HEK293 (cell line): ENCODE data around the gene PLCB3.

ENCODE experiments used
- CTCF ChIA-PET: fragments of 350-600 bp; formaldehyde crosslinking; extraction: SDS; loops from one replicate; lab custom pipeline; 2021; ENCODE audit warnings: antibody characterized with exemption; lab: Yijun Ruan, JAX
- POLR2A ChIA-PET: fragments of 300-600 bp; formaldehyde crosslinking; extraction: SDS; loops from one replicate; lab custom pipeline; 2020; ENCODE audit warnings: antibody characterized with exemption, inconsistent platforms; lab: Yijun Ruan, JAX
- H3K27ac ChIP-seq: fragments of 200-500 bp; sonication (Bioruptor generic); 2 replicates; pipeline ENCODE4 v1.5.1; 2014; ENCODE audit warnings: low read depth, low read length, control low read depth, inconsistent platforms; ENCODE audit errors: extremely low read depth
- H3K36me3 ChIP-seq, 2 experiments: fragments of 200-500 bp in 1 of 2; sonication (Bioruptor generic) in 1 of 2; 1 replicate in 1 of 2; 2 replicates in 1 of 2; pipeline ENCODE4 v1.5.1; 2014 to 2017; ENCODE audit warnings: inconsistent platforms in 2 of 2, low read length in 2 of 2; ENCODE audit not compliant: control insufficient read depth in 2 of 2, insufficient read depth in 1 of 2
- H3K4me1 ChIP-seq: fragments of 200-500 bp; sonication (Bioruptor generic); 2 replicates; pipeline ENCODE4 v1.5.1; 2014; ENCODE audit warnings: mild to moderate bottlenecking, low read length, inconsistent platforms; ENCODE audit not compliant: control insufficient read depth, insufficient read depth
- H3K4me3 ChIP-seq: 2 replicates; pipeline ENCODE4 v1.5.1; 2011; ENCODE audit warnings: low read depth, mild to moderate bottlenecking, control low read depth, low read length, moderate library complexity
- H3K9me3 ChIP-seq: fragments of 200-500 bp; sonication (Bioruptor generic); 2 replicates; pipeline ENCODE4 v1.5.1; 2014; ENCODE audit warnings: low read depth, low read length, inconsistent platforms; ENCODE audit not compliant: control insufficient read depth, insufficient read depth
- CTCF ChIP-seq: fragments of 450-650 bp; formaldehyde crosslinking; IDR thresholded peaks from 2 replicates; pipeline ENCODE4 v1.5.1; 2016; ENCODE audit warnings: missing biosample characterization, missing genetic modification characterization
- FEZF1 ChIP-seq: fragments of 450-650 bp; formaldehyde crosslinking; IDR thresholded peaks from 2 replicates; pipeline ENCODE4 v1.5.1; 2016; ENCODE audit warnings: missing biosample characterization, missing genetic modification characterization
- GFI1B ChIP-seq: fragments of 450-650 bp; formaldehyde crosslinking; IDR thresholded peaks from 2 replicates; pipeline ENCODE4 v1.5.1; 2016; ENCODE audit warnings: missing biosample characterization, missing genetic modification characterization
- HOXD13 ChIP-seq: sonication (generic); formaldehyde crosslinking; IDR thresholded peaks from 2 replicates; pipeline ENCODE4 v1.8.0; 2022; ENCODE audit warnings: missing genetic modification reagents, borderline replicate concordance
- IKZF3 ChIP-seq: fragments of 450-650 bp; IDR thresholded peaks from 2 replicates; pipeline ENCODE4 v1.5.0; 2018; ENCODE audit warnings: missing biosample characterization, mild to moderate bottlenecking, missing genetic modification characterization, moderate library complexity
- INSM2 ChIP-seq: fragments of 450-650 bp; formaldehyde crosslinking; IDR thresholded peaks from 2 replicates; pipeline ENCODE4 v1.5.1; 2016; ENCODE audit warnings: missing biosample characterization, missing genetic modification characterization
- PRDM1 ChIP-seq: fragments of 450-650 bp; formaldehyde crosslinking; IDR thresholded peaks from 2 replicates; pipeline ENCODE4; 2016; ENCODE audit warnings: missing biosample characterization, missing genetic modification characterization
- PRDM2 ChIP-seq: fragments of 450-650 bp; formaldehyde crosslinking; IDR thresholded peaks from 2 replicates; pipeline ENCODE4 v1.5.1; 2016; ENCODE audit warnings: missing biosample characterization, missing genetic modification characterization, borderline replicate concordance
- SCRT2 ChIP-seq: fragments of 450-650 bp; formaldehyde crosslinking; IDR thresholded peaks from 2 replicates; pipeline ENCODE4 v1.5.1; 2016; ENCODE audit warnings: missing biosample characterization, missing genetic modification characterization
- SP3 ChIP-seq: fragments of 450-650 bp; formaldehyde crosslinking; IDR thresholded peaks from 2 replicates; pipeline ENCODE4 v1.5.1; 2016; ENCODE audit warnings: missing biosample characterization, missing genetic modification characterization
- TRIM28 ChIP-seq: IDR thresholded peaks from 2 replicates; pipeline ENCODE4 v1.6.1; 2011; ENCODE audit warnings: low read length, control low read depth, borderline replicate concordance
- YY1 ChIP-seq: fragments of 450-650 bp; formaldehyde crosslinking; IDR thresholded peaks from 2 replicates; pipeline ENCODE4 v1.5.1; 2018; ENCODE audit warnings: missing biosample characterization, missing genetic modification characterization
- ZFP3 ChIP-seq: fragments of 450-650 bp; formaldehyde crosslinking; IDR thresholded peaks from 2 replicates; pipeline ENCODE4 v1.5.1; 2016; ENCODE audit warnings: low read depth, missing biosample characterization, missing genetic modification characterization
- ZFP37 ChIP-seq: fragments of 450-650 bp; formaldehyde crosslinking; IDR thresholded peaks from 2 replicates; pipeline ENCODE4 v1.5.1; 2016; ENCODE audit warnings: missing biosample characterization, missing genetic modification characterization
- ZFP69B ChIP-seq: fragments of 450-650 bp; formaldehyde crosslinking; IDR thresholded peaks from 2 replicates; pipeline ENCODE4 v1.5.1; 2016; ENCODE audit warnings: missing biosample characterization, missing genetic modification characterization
- ZNF175 ChIP-seq: fragments of 450-650 bp; formaldehyde crosslinking; IDR thresholded peaks from 2 replicates; pipeline ENCODE4 v1.5.1; 2016; ENCODE audit warnings: missing biosample characterization, missing genetic modification characterization
- ZNF202 ChIP-seq: fragments of 450-650 bp; formaldehyde crosslinking; IDR thresholded peaks from 2 replicates; pipeline ENCODE4 v1.5.1; 2016; ENCODE audit warnings: missing biosample characterization, missing genetic modification characterization, borderline replicate concordance
- ZNF211 ChIP-seq: fragments of 450-650 bp; formaldehyde crosslinking; IDR thresholded peaks from 2 replicates; pipeline ENCODE4 v1.5.1; 2016; ENCODE audit warnings: low read depth, missing biosample characterization, missing genetic modification characterization
- ZNF266 ChIP-seq: fragments of 450-650 bp; formaldehyde crosslinking; IDR thresholded peaks from 2 replicates; pipeline ENCODE4 v1.5.1; 2016; ENCODE audit warnings: missing biosample characterization, missing genetic modification characterization, low read depth
- ZNF48 ChIP-seq: fragments of 450-650 bp; formaldehyde crosslinking; IDR thresholded peaks from 2 replicates; pipeline ENCODE4 v1.5.1; 2016; ENCODE audit warnings: missing biosample characterization, missing genetic modification characterization
- ZNF596 ChIP-seq: fragments of 450-650 bp; IDR thresholded peaks from 2 replicates; pipeline ENCODE4 v1.5.0; 2018; ENCODE audit warnings: missing biosample characterization, mild to moderate bottlenecking, missing genetic modification characterization, moderate library complexity
- ZNF639 ChIP-seq: fragments of 450-650 bp; formaldehyde crosslinking; IDR thresholded peaks from 2 replicates; pipeline ENCODE4 v1.5.1; 2016; ENCODE audit warnings: missing biosample characterization, missing genetic modification characterization
- ZNF660 ChIP-seq: fragments of 450-650 bp; IDR thresholded peaks from 2 replicates; pipeline ENCODE4 v1.5.1; 2018; ENCODE audit warnings: missing biosample characterization, mild to moderate bottlenecking, missing genetic modification characterization
- ZNF664 ChIP-seq: fragments of 450-650 bp; formaldehyde crosslinking; IDR thresholded peaks from 2 replicates; pipeline ENCODE4 v1.5.1; 2016; ENCODE audit warnings: missing biosample characterization, missing genetic modification characterization
- ZNF707 ChIP-seq: fragments of 450-650 bp; formaldehyde crosslinking; IDR thresholded peaks from 2 replicates; pipeline ENCODE4 v1.5.1; 2016; ENCODE audit warnings: missing biosample characterization, missing genetic modification characterization
- ZNF747 ChIP-seq: fragments of 450-650 bp; formaldehyde crosslinking; IDR thresholded peaks from 2 replicates; pipeline ENCODE4 v1.5.1; 2016; ENCODE audit warnings: missing biosample characterization, missing genetic modification characterization
- ZNF791 ChIP-seq: fragments of 450-650 bp; formaldehyde crosslinking; IDR thresholded peaks from 2 replicates; pipeline ENCODE4 v1.5.1; 2016; ENCODE audit warnings: missing biosample characterization, missing genetic modification characterization

The PLCB3 gene

GRCh38 chr11:64317961-64318765, 66.8 kb downstream of the PLCB3 start, which contains the start of gene PRDX5:
TSS of gene PRDX5 (plus strand) at chr11:64318121. CDS start at chr11:64318216, 95 bp downstream.
- peaks cover 0 to 61% of the 10 kb centered on the region in 2 experiments; a peak in 1 of 3 replicates for H3K36me3 ChIP-seq
- H3K9me3 ChIP-seq = no peaks in the 10 kb centered on the region
- ChIA-PET CTCF (interaction anchor here (0.6 to 5.0 kb wide), 27 partner anchors 9 to 1646 kb away, joined by 3 to 85 read pairs (median 4); partner anchors contain the start of genes CCDC88B and LBHD1), POLR2A (interaction anchor here (0.5 to 4.0 kb wide), 34 partner anchors 9 to 137 kb away, joined by 3 to 43 read pairs (median 4); partner anchors contain the start of genes BAD, ESRRA, FKBP2 and PPP1R14B)
- no peaks in the 10 kb centered on the region for H3K4me1 ChIP-seq
- H3K4me3 ChIP-seq = peak within 1 kb of the TSS; percentile 90
- peak within 1 kb of the TSS; percentile 88 for H3K27ac ChIP-seq
- TF ChIP-seq ZFP69B (peak; percentile 71; the same call in 1 of the 2 replicates), GFI1B (tag by site-specific recombination) (0 out of 2 replicates have a peak, but pooled peaks have one; percentile 16), SCRT2 (no peak), ZNF707 (no peak), ZNF211 (tag by site-specific recombination) (no peak), HOXD13 (CRISPR knock-in tag) (no peak), ZNF596 (tag by site-specific recombination) (no peak), ZNF664 (no peak), ZNF639 (tag by site-specific recombination) (0 out of 2 replicates have a peak, but pooled peaks have one; percentile 46), ZNF660 (tag by site-specific recombination) (no peak), CTCF (peak; percentile 95), ZNF791 (no peak), PRDM1 (tag by site-specific recombination) (no peak), SP3 (tag by site-specific recombination) (peak; percentile 64), ZNF747 (tag by site-specific recombination) (no peak), ZFP3 (no peak), PRDM2 (tag by site-specific recombination) (no peak), ZFP37 (tag by site-specific recombination) (peak; percentile 37; the same call in 1 of the 2 replicates), FEZF1 (tag by site-specific recombination) (no peak), TRIM28 (no peak), ZNF175 (tag by site-specific recombination) (no peak), IKZF3 (no peak), ZNF48 (tag by site-specific recombination) (no peak), INSM2 (no peak; the same call in 1 of the 2 replicates), YY1 (tag by site-specific recombination) (no peak), ZNF202 (no peak), ZNF266 (tag by site-specific recombination) (no peak)
